ENCODE results near the gene PCDHGB5.

Gene PCDHGB5

DNA sequence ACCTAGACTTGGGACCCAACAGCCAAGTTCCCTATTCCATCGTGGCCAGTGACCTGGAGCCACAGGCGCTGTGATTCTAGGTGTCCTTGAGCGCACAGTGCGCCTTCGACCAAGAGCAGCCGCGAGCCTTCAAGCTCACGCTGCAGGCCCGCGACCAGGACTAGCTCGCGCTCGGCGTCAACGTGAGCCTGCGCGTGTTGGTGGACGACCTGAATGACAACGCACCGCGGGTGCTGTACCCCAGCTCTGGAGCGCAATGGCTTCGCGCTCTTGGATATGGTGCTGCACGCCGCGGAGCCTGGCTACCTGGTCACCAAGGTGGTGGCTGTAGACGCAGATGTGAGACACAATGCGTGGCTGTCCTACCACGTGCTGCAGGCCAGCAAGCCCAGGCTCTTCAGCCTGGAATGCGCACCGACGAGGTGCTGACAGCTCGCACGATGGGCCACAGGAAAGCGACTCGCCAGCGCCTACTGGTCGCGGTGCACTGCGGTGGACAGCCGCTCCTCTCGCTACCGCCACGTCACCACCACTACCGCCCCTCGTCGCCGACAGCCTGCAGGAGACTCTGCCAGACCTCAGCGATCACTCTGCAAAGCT lies 43.9 kb downstream of the PCDHGB5 start:
- DNase-seq (ENCODE audit: low spot score), result no peak
